Omental fat pad (tissue), 4 donors: Measurements from ENCODE around the gene TECPR2. TPM values are rescaled to one million over a fixed set of nuclear protein-coding genes. Genes with fewer than 3 reads are reported as not detected.

Experiments used
- ATAC-seq: fragments of 150-250 bp; one replicate; pipeline ENCODE4 v1.9.1; 2016; ENCODE audit warnings: mild to moderate bottlenecking, moderate library complexity; ENCODE audit not compliant: low FRiP score
- DNase-seq: peaks from one replicate; pipeline ENCODE4 v3.0.0-alpha.2; 2019; ENCODE audit warnings: low spot score
- CTCF ChIP-seq, 3 donors: fragments of 450-650 bp; IDR thresholded peaks; one replicate each; pipeline ENCODE4 v1.5.1; 2016 to 2017; ENCODE audit warnings: antibody characterized with exemption in 3 of 3, mild to moderate bottlenecking in 3 of 3, moderate library complexity in 2 of 3
- total RNA-seq, 4 donors: library from RNA; depleted of rRNA; stranded (reverse); fragments of >200 nt; gene quantifications; one replicate each; pipeline ENCODE4 v1.1.0, GENCODE V29; 2016

Gene TECPR2
- total RNA-seq, 4 donors from 2014 or later, result 12.7 to 46.0 (median 17.9) TPM

GRCh38 chr14:102333795-102334705, 28.7 kb upstream of the TECPR2 start:
- no peak for TF ChIP-seq CTCF (IDR thresholded peaks at IDR 0.05)
- DNase-seq, result no peak
- no peak for ATAC-seq

- DNase-seq (no peak), ATAC-seq (no peak)
- TF ChIP-seq CTCF (IDR thresholded peaks at IDR 0.05), result no peak
These were observed 27.6 kb upstream of the TECPR2 start for GRCh38 chr14:102335163-102335562.

GRCh38 chr14:102338724-102339123, 24.0 kb upstream of the TECPR2 start:
- no peak for DNase-seq
- TF ChIP-seq CTCF (IDR thresholded peaks at IDR 0.05), result no peak
- ATAC-seq, result no peak

- ATAC-seq, result no peak
- DNase-seq, result no peak
- no peak for TF ChIP-seq CTCF (IDR thresholded peaks at IDR 0.05)
These were observed 21.2 kb upstream of the TECPR2 start for GRCh38 chr14:102341566-102341965.

DNA sequence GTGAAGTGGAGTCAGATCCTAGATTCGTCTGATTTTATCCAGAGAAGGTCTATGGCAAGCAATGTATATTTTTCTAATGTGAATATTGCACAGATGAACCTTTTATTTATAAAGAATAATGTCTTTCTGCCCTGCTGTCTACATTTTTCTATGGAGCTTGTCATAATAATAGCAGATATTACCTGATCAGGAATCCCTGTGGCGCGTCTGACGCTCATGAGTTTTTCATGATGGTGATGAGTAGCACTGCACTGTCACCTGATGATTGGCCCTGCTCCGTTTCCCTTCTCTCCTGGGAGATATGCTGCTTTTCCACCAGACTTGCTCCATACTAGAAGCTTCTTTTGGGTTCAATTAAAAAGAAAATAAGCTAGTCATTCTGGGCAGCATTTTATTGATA, 20.5 kb upstream of the TECPR2 start:
- DNase-seq, result no peak
- no peak for ATAC-seq
- TF ChIP-seq CTCF (IDR thresholded peaks at IDR 0.05), result no peak

DNA sequence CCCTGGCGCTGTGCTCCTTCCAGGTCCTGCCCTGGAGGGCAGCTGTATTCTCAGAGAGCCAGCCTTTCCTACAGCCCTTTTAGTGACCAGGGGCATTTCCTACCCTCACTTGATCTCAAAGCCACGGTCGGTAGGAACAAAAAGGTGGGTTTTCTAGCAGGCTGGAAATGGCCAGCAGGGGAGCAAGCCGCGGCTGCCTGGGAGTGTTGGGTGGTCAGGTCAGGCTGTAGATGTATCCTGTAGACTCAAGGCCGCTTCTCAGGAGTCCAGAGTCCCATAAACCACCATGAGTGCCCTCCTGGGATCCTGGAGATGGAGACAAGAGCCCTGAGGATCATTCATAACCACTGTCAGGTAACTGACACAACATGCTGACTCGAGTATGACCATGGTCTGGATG, 18.7 kb upstream of the TECPR2 start:
- no peak for DNase-seq
- no peak for TF ChIP-seq CTCF (IDR thresholded peaks at IDR 0.05)
- ATAC-seq, result no peak

DNA sequence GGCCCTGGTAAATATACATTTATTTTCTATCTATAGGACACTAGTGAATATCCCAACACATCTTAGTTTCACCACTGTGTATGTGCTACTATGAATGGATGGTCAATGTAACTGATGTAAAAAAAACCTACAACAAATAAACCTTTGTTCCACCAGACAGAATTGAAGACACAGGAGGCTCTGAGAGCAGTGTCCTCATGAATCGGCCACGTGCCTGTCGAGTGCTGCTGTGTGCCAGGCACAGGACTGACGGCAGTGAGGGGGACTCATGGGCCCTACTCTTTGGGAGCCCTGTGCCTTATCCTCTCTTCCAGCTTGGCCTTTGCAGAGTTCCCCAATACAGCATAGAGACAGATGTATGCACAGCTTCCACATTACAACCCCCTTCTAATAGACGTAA, 18.3 kb upstream of the TECPR2 start:
- DNase-seq (no peak), ATAC-seq (no peak)
- no peak for TF ChIP-seq CTCF (IDR thresholded peaks at IDR 0.05)
